ENCODE measurements around the gene WNT2.
"Not testable (repeated sequence)": the region's sequence is repeated elsewhere in the genome, so short reads cannot be mapped to it uniquely, and the experiment has no call there.

WNT2 gene

DNA sequence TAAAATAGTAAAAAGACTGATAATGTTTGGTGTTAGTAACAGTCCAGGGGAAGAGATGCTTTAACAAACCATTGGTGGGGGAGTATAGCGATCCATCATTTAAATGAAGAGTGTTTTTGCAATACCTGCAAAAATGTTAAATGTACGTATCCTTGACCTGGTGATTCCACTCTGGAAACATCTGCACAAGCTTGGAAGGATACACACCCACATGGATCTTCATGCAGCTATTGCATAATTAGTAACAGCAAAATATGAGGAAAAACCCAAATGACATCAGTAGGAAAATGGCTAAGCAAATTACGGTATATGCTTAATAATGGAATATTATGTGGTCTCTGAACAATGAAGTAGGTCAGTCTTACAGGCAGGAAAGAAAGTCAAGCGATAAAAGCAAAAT is 20.5 kb downstream of the WNT2 start:
- DNase-seq (ENCODE audit: low spot score): no peak

DNA sequence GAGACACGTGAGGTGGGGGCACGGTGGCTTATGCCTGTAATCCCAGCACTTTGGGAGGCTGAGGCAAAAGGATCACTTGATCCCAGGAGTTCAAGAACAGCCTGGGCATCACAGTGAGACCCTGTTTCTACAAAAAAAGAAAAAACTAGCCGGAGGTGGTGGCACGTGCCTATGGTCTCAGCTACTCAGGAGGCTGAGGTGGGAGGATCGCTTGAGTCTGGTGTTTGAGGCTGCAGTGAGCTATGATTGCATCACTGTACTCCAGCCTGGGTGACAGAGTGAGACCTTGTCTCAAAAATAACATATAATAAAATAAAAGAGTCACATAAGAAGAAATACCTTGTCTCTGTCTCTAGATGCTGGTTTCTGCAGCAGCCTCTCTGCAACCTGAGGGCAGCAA is 22.4 kb downstream of the WNT2 start:
- DNase-seq (ENCODE audit: low spot score): not testable (repeated sequence)

DNA sequence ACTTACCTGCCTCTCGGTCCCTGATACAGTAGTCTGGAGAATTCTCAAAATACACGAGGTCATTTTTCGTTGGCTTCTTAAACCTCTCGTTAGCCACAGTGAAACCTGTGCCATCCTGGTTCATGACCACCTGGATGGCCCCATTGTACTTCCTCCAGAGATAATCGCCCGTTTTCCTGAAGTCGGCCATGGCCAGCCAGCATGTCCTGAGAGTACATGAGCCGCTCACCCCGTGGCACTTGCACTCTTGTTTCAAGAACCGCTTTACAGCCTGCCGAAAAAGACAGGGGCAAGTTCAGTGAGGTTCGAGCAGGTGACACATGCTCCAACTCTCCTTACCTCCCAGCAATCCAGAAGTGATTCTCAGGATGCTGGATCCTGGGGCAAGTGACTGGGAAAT is 25.3 kb downstream of the WNT2 start:
- DNase-seq (ENCODE audit: low spot score): no peak

DNA sequence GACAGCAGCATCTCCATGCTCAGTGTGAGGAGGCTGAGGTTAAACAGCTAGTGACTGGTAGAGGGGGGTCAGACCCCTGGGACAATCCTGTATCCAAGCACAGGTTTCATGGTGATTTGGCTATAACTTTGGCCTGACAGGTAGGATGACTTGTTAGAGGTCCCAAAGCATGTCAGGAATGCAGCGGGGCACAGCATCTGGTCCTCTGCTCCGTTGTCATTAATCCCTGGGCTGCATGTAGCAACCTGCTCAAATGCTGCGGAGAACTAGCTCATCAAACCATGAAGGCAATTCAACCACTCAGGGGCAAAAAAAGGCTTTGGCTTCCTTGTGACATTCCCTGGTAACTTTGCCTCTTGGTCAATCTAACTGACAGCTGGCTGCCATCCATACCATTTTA is 26.8 kb downstream of the WNT2 start:
- DNase-seq (ENCODE audit: low spot score): no peak

DNA sequence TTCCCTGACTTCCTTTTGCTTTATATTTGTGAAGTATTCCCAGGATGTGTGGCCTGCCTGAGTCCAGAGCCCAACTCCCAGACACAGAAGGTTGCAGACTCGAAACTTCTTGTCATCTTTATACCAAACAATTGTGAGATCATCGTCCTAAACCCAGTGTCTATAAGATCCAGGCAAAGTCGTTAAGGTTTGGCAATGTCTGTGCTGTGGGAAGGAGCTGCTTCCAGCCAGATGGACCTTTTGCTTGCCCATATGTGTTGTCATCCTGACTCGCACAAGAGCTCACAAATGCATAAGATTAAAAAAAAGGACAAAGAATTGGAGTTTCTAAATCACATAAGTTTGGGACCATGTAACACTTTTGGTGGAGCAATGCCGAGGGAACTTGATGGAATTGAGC is 37.0 kb downstream of the WNT2 start:
- DNase-seq (ENCODE audit: low spot score): no peak

DNA sequence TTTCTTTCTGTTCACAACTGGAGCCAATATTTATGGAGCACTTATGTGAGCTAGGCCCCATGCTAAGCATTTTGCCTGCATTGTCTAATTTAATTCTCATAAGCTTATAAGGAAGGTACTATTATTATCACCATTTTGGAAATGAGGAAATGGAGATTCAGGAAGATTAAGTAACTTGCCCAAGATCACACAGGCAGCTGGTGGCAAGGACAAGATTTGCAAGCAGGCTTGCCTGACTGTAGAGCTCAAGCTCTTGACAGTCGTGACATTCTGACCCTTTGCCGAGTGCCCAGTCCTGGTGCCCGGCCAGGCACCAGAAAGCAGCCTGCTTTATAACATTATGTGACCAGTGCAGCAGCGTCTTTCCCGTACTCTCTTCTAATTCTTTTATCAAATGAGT is 38.2 kb downstream of the WNT2 start:
- no peak for DNase-seq (ENCODE audit: low spot score)

DNA sequence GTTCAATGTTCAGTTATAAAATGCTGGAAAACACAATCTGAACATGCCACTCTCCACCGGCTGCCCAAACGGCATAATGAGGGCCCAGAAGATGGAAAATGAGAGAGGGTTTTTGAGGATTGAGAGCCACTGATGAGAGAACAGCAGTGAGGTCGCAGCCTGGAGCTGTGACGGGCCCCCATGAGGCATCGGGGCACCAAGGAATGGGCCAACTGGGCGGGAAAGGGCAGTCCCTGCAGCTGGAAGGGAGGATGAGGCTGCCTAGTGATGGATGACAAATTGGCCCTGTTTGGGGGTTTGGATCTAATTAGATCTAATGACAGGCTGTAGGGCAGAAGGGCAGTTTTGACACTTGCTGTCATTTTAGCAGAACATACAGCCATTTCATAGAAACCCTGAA is 39.1 kb downstream of the WNT2 start:
- DNase-seq (ENCODE audit: low spot score): no peak

DNA sequence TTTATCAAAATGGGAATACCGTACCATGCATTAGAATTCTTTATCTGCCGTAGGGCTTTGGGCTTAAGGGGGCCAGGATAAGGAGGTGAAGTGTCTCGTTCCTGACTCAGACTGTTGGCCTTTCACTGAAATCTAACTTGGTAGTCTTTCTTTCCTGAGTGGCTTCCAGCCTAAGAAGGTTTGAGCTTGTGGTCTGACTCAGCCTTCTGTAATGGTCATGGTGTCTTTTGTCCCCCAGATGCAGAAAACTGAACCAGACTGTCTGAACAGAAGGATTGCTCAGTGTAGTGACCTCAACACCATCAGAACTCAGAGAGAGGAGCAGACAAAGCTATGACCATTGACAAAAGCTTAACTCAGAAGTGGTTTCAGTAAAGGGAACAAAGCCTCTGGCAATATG is 39.5 kb downstream of the WNT2 start:
- DNase-seq (ENCODE audit: low spot score): no peak

DNA sequence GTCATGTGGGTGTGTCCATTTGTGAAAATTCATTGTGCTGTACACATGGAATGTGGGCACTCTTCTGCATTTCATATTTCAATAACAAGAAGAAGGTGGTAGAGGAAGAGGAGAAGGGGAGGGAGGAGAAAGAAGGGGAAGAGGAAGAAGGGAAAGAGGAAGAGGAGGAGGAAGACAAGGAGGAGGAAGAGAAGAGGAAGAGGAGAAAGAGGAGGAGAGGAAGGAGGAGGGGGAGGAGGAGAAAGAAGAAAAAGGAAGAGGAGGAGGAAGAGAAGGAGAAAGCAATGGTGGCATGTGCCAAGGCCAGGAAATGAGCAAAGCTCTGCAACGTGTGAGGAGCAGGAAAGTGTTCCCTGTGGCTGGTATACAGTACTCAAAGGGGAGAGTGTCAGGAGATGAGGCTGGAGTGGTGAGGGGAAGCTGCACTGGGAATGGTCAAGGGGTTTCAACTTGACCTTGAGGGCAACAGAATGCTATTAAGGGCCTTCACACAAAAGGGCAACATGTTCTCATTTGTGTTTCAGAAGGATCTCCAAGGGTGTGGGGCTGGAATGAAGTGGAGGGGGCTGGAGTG is 40.5 kb downstream of the WNT2 start:
- no peak for DNase-seq (ENCODE audit: low spot score)

DNA sequence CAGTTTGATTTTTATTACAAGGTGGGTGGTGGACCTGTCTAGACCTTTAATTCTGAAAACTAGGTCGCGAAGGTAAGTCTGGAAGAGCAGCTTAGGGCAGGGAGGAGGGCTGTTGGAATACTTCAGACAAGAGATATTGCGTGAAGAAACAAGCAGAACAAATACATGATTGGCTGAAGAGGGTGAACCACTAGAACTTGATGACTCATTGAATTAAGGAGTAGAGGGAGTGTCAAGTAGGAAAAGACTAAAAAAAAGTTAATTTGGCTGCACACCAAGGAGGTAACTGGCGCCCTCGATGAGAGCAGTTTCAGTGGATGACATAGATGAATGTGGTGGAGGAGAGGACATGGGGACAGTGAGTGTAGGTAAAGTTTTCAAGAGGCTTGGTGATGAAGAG is 41.3 kb downstream of the WNT2 start:
- no peak for DNase-seq (ENCODE audit: low spot score)

DNA sequence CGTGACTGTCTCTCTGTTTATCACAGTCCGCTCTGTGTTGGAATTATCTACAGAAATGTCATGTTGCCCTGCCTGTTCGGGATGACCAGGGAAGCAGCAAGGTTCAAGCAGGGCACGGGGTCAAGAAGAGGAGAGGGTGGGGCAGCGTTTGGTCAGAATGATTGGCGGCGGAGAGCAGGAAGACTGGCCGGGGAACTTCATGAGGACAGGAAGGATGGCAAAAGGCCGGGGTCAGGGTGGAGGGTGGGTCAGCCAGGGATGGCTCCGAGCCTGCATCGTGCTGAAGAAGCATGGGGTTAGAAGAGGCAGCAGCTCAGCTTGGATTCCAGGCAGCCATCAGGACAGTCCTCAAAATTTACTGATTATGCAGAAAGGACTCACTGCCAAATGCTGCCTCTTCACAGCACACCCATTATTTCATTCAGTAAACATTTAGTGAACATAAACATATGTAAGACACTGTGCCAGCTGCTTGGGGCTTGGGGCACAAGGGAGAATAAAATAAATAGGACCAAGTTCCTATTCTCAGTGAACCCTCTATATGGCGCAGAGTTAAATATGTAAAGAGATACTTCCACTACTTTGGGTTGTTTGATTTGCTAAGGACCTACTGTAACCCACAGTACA is 42.8 kb downstream of the WNT2 start:
- no peak for DNase-seq (ENCODE audit: low spot score)

DNA sequence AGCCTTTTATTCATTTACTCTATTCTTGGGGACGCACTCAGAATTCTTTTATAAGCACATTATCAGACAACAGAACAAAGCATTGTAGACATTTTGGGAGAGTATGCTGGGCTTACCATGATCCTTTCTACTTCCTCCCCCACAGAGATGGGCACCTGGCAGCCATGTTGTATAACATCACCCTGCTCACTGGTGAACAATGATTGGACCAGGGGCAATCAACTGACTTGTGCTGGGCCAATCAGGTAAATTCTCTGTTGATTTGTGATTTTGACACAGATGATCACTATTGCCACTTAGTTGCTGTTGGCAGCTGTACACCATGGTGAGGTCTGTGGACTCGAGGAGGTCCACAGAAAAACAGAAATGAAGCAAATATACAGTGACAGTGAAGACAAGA is 43.7 kb downstream of the WNT2 start:
- DNase-seq (ENCODE audit: low spot score): no peak

DNA sequence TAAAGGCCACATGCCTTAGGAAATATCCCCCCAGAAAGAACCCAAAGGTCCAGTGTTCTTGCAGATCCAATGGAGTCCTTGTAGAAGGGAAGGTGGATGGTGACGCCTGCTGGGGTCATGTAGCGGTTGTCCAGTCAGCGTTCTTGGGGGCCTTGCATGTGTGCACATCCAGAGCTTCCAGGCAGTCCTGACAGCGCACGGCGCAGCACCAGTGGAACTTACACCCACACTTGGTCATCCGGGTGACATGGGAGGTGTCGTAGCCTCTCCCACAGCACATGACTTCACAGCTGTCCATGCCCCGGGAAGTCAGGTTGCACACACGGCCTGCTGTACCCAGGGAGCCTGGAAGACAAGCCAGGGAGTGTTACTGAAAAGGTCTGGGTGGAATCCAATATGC is 44.8 kb downstream of the WNT2 start:
- no peak for DNase-seq (ENCODE audit: low spot score)

DNA sequence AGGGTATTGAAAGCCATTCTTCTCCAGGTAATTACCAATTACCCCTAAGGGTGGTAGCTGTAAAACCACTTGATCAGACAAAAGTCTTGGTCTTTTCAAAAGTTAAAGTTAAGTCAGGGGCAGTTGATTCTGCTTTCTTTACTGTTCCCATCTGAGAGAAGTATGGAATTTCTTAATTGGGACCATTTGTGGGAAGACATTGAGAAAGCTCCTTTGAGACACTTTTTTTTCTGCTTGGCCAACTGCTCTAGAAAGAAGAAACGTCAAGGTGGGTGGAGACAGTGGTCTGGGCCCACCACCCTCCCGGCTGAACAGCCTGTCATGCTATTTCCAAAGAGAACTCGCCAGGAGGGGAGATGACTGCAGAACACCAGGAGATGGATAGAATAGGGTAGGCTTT is 45.3 kb downstream of the WNT2 start:
- no peak for DNase-seq (ENCODE audit: low spot score)

DNA sequence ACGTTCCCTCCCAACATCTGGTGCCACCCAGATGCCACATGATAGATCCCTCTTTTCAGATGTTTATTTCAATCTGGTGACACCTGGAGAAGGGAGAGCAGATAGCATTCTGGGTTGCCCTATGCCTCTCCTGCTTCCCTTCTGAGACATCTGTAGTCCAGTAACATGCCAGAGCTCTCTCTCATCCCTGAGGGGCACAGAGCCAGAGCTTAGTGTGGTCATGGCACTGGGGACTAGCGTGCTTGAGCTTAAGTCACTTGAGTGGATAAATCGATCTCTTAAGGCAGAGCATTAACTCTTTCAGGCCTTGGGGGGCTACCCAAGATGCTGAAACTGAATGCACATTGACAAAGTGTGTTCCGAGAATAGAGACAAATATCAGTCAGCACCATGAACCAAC is 47.9 kb downstream of the WNT2 start:
- DNase-seq (ENCODE audit: low spot score): no peak

DNA sequence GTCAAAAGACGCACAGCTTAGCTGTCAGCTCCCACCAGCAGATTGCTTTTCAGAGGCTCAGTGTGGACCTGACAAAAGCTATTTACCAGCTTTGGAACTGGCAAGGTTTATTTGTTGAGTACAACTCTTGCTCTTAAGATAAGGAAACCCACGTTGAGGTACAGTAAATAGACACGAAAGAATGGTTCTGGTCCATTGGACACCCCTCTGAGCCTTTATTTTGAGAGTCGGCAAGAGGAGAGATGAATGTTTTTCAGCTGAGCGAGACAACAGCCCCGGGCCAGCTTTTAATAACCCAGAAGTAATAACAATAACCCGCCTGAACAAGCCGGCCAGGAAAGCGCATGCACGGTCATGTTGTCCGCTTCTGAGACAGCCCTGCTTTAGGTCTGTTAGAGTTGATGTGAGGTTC is 49.0 kb downstream of the WNT2 start:
- no peak for DNase-seq (ENCODE audit: low spot score)

DNA sequence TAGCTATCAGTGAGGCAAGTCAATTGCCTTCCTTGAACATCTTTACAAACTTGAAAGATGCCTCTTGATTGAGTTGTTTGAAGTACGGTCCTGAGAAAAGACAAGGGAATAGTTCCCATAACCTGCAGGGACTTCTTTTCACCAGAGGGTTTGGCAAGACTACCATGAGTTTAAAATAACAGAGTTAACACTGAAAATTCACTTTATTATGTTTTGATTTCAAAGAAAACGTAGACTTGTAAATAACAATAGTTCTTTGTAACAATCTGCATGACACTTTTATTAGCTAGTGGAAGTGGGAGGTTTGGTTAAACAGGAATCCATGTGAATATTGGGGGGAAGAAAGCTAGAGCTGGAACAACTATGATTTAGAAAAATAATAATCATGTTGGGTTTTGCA is 49.5 kb downstream of the WNT2 start:
- no peak for DNase-seq (ENCODE audit: low spot score)

DNA sequence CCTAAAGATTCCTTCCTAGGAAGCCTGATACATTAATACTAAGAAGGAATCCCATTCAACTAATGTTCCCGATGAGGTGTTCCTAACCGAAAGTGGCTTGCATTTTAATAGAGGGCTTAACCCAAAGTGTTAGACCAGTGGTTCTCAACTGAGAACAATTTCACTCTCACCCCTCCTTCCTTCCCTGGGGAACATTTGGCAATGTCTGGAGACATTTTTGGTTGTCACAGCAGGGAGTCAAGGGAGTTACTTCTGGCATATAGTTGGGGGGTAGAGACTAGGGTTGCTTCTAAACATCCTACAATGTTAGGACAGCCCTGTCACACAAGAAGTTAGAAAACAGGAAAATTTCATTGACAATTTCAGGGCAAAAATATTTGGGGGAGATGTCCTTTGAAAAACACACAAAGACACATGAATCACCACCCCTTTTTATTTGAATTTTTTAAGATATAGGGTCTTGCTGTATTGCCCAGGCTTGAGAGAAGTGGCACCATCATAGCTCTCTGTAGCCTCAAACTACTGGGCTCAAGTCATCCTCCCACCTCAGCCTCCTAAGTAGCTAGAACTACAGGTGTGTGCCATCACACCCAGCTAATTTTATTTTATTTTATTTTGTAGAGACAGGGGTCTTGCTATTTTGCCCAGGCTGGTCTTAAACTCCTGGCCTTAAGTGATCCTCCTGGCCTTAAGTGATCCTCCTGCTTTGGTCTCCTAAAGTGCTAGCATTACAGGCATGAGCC is 50.7 kb downstream of the WNT2 start:
- DNase-seq (ENCODE audit: low spot score): no peak

DNA sequence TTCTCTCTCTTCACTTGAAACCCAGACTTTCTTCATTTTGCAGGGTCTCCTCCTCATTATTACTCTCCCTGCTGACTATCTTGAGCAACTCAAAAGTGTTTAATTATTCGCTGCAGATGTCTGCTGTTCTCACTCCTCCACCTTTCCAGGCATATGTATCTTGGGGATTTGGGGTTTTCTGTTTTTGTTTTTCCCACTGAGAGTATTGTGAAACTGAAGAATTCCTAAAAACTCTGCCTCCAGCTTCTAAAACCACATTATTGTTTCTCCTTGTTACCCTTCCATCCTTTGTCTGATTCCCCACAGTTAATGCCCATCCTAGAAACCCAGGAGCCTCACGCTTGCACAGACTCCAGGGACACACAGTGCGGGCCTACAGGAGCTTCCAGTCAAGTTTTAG is 51.3 kb downstream of the WNT2 start:
- DNase-seq (ENCODE audit: low spot score): no peak

DNA sequence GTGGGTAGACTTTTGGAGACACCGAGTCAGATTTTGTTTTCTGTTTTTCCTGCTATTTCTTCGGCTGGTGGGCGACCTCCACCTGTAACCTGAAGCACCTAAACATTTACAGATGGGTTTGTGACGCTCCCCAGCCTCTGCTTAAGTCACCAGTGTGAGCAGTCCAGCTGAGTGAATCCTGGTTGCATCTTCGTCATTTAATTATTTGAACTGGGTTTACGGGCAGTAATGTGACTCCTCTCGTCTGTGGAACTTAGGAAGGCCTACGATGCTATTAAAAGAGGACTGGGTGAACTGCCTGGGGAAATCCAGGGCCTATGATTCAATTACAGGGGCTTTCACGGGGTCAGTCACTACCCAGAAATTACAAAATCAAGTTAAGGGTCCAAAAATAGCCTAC is 52.5 kb downstream of the WNT2 start:
- no peak for DNase-seq (ENCODE audit: low spot score)

DNA sequence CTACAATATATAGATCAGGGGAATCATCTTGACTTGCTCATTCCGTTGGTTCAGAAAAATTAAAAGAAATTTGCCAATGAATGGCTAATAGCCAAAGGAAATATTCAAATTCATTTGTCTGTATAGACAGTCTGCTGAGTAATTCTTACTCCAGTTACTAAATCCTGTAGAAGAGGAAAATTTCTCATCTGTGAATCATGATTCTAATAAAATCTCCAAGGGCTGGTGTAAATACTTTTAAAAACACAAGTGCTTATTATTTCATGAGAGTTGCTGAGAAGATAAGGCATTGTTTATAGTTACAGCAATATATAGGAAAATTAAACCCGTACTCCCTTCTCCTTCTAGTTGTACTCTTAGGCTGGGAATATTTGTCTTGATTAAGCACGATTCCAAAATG is 53.0 kb downstream of the WNT2 start:
- no peak for DNase-seq (ENCODE audit: low spot score)

DNA sequence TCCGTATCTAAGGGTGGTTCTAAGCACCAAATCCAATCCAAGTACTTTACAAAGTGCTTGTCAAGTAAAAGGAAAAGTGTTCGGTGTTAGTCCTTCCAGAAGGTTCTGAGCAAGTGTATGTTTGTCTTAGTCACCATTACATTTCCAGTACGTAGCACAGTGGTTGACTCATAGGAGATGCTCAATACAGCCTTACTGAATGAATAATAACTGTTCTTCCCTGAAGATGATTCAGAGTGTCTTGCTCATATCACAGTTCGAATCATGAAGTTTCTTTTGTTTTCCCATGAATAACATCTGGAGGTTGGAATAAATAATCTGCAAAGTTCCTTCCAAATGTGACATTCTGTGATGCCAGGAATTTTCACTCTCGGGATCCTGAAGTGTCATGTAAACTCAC is 53.4 kb downstream of the WNT2 start:
- DNase-seq (ENCODE audit: low spot score): no peak

DNA sequence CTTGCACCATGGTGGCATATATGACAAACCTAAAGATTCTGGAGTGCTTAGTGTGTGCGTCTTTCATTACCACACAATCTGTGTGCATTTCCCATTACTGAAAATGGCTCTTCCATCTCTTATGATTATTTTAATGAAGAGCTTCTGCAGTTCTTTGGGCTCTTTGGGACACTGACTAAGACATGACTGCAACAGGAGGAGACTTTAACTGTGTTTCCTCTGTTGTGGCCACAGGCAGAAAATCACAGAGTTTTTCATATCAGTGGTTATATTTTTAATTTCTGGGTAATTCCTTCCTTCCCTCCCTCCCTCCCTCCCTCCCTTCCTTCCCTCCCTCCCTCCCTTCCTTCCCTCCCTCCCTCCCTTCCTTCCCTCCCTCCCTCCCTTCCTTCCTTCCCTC is 58.1 kb downstream of the WNT2 start:
- no peak for DNase-seq (ENCODE audit: low spot score)

DNA sequence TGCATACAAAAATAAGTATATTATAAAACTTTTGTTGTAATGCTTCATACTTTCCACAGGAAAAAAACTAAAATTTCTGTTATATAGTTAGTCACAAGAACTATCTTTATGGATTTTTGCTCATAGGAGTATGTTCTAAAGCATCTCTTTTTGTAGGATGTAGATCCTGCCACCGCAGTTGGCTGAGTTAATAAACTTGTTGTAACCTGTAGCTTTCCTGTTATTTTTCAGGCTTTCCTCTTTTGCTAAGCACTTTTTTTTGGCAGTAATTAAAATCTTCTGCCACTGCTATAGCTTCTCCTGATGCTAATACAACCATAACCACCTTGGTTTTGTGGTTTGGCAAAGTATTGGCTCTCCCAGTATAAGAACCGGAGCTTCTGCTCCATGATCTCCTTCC is 60.3 kb downstream of the WNT2 start:
- no peak for DNase-seq (ENCODE audit: low spot score)

Data from HuH-7.5 (cell line).